HCT116 (cell line): ENCODE data around the gene RMRP. TPM values are rescaled to one million over a fixed set of nuclear protein-coding genes. Genes with fewer than 3 reads are reported as not detected.
A peak's percentile ranks its signal among the peaks of the same experiment; 100 is the strongest.

Source experiments
- ATAC-seq: fragments of 200-7000 bp; cut with Tn5 transposase; 2 replicates; pipeline ENCODE4 v1.9.1; 2020; ENCODE audit warnings: mild to moderate bottlenecking, moderate library complexity
- BruUV-seq: library from RNA; stranded (reverse); fragments of 400-500 nt; replicated peaks from 2 replicates; lab custom pipeline; 2021; lab: Mats Ljungman, UMichigan
- CTCF ChIA-PET: fragments of 300-600 bp; sonication (Branson Sonifier 250); formaldehyde crosslinking; loops from one replicate; lab custom pipeline; 2021; ENCODE audit warnings: antibody characterized with exemption; lab: Charles Lee
- POLR2A ChIA-PET: fragments of 300-600, 350-600 bp; sonication (Branson Sonifier 250); formaldehyde crosslinking; loops from one replicate; lab custom pipeline; 2021; ENCODE audit warnings: antibody characterized with exemption; lab: Charles Lee
- RAD21 ChIA-PET, 2 experiments: fragments of 300-600 bp; sonication (Branson Sonifier 250); formaldehyde crosslinking; loops; one replicate each; lab custom pipeline; 2023; ENCODE audit warnings: low total read pairs in 2 of 2; ENCODE audit not compliant: uncharacterized antibody in 2 of 2, unreplicated experiment in 2 of 2, low non-redundant PET in 1 of 2; lab: Charles Lee
- DNase-seq: peaks from one replicate; pipeline ENCODE4 v3.0.0-alpha.2; 2010; ENCODE audit warnings: low read depth, low spot score
- H2AFZ ChIP-seq: fragments of 200-600 bp; shearing (Covaris generic), sonication (generic); 2 replicates; pipeline ENCODE4 v1.6.1; 2017; ENCODE audit warnings: low read depth, mixed run types, mixed read lengths, antibody characterized with exemption, low read length; ENCODE audit not compliant: poor library complexity, severe bottlenecking
- H3K27ac ChIP-seq: 2 replicates; pipeline ENCODE4 v1.5.1; 2012; ENCODE audit warnings: low read depth, low read length
- H3K27me3 ChIP-seq: fragments of 200-600 bp; sonication (generic); 2 replicates; pipeline ENCODE4 v1.6.1; 2016; ENCODE audit warnings: mixed run types, low read length, mixed read lengths; ENCODE audit not compliant: insufficient read depth
- H3K36me3 ChIP-seq, 2 experiments: fragments of 200-500 bp in 1 of 2; fragments of 200-600 bp in 1 of 2; sonication (Bioruptor generic) in 1 of 2; sonication (generic) in 1 of 2; 2 replicates each; pipeline versions ENCODE4 v1.5.1 to v1.6.1; 2014 to 2016; ENCODE audit warnings: low read length in 2 of 2, inconsistent platforms in 1 of 2, mixed read lengths in 1 of 2, mixed run types in 1 of 2; ENCODE audit not compliant: insufficient read depth in 2 of 2, control insufficient read depth in 1 of 2
- H3K4me1 ChIP-seq, 2 experiments: fragments of 200-600 bp in 1 of 2; sonication (generic) in 1 of 2; 2 replicates each; pipeline versions ENCODE4 v1.5.1 to v1.6.1; 2012 to 2017; ENCODE audit warnings: low read length in 2 of 2, inconsistent platforms in 1 of 2, mild to moderate bottlenecking in 1 of 2, mixed read lengths in 1 of 2, mixed run types in 1 of 2, moderate library complexity in 1 of 2; ENCODE audit not compliant: insufficient read depth in 2 of 2, control insufficient read depth in 1 of 2
- H3K4me2 ChIP-seq: fragments of 200-600 bp; sonication (generic); 2 replicates; pipeline ENCODE4 v1.6.1; 2017; ENCODE audit warnings: mixed run types, low read length, mixed read lengths
- H3K4me3 ChIP-seq, 2 experiments: fragments of 200-600 bp in 1 of 2; sonication (generic) in 1 of 2; replicated peaks in 1 of 2; 2 replicates each; pipeline ENCODE4 v1.5.1; 2011 to 2016; ENCODE audit warnings: low read length in 2 of 2, control low read depth in 1 of 2, low read depth in 1 of 2, mild to moderate bottlenecking in 1 of 2, mixed read lengths in 1 of 2, mixed run types in 1 of 2
- H3K79me2 ChIP-seq: fragments of 200-600 bp; sonication (generic); 2 replicates; pipeline ENCODE4 v1.6.1; 2017; ENCODE audit warnings: mild to moderate bottlenecking, mixed run types, low read length, moderate library complexity, mixed read lengths; ENCODE audit not compliant: insufficient read depth
- H3K9ac ChIP-seq: fragments of 200-600 bp; sonication (generic); 2 replicates; pipeline ENCODE4 v1.6.1; 2016; ENCODE audit warnings: low read length, mixed read lengths
- H3K9me2 ChIP-seq: fragments of 200-600 bp; sonication (generic), shearing (Covaris generic); 2 replicates; pipeline ENCODE4 v1.6.1; 2017; ENCODE audit warnings: mixed run types, mild to moderate bottlenecking, moderate library complexity; ENCODE audit not compliant: insufficient read depth
- H3K9me3 ChIP-seq, 2 experiments: fragments of 200-500 bp in 1 of 2; fragments of 200-600 bp in 1 of 2; sonication (Bioruptor generic) in 1 of 2; sonication (generic) in 1 of 2; 2 replicates each; pipeline ENCODE4 v1.6.1; 2014 to 2017; ENCODE audit warnings: low read length in 2 of 2, mixed read lengths in 2 of 2, inconsistent platforms in 1 of 2, low read depth in 1 of 2, mild to moderate bottlenecking in 1 of 2, mixed run types in 1 of 2, moderate library complexity in 1 of 2; ENCODE audit not compliant: control insufficient read depth in 1 of 2, insufficient read depth in 1 of 2
- H4K20me1 ChIP-seq: fragments of 200-600 bp; sonication (generic), shearing (Covaris generic); 2 replicates; pipeline ENCODE4 v1.6.1; 2017; ENCODE audit warnings: mixed run types, mild to moderate bottlenecking, moderate library complexity; ENCODE audit not compliant: insufficient read depth
- CEBPB ChIP-seq: IDR thresholded peaks from 2 replicates; pipeline ENCODE4 v1.6.1; 2012; ENCODE audit warnings: low read depth
- EGR1 ChIP-seq: IDR thresholded peaks from 2 replicates; pipeline ENCODE4 v1.6.1; 2012; ENCODE audit warnings: low read depth
- ELF1 ChIP-seq: IDR thresholded peaks from 2 replicates; pipeline ENCODE4 v1.6.1; 2012; ENCODE audit warnings: low read depth, borderline replicate concordance
- EZH2 ChIP-seq: fragments of 200-600 bp; sonication (generic); IDR thresholded peaks from 2 replicates; pipeline ENCODE4 v1.6.1; 2017; ENCODE audit warnings: antibody characterized with exemption, mixed run types
- FOSL1 ChIP-seq: IDR thresholded peaks from 2 replicates; pipeline ENCODE4 v1.6.1; 2012; ENCODE audit warnings: low read depth
- JUND ChIP-seq: IDR thresholded peaks from 2 replicates; pipeline ENCODE4 v1.6.1; 2012
- POLR2A ChIP-seq: IDR thresholded peaks from 2 replicates; pipeline ENCODE4 v1.7.0; 2011; ENCODE audit warnings: borderline replicate concordance; ENCODE audit not compliant: insufficient read depth, insufficient read length; ENCODE audit errors: extremely low read depth
- POLR2AphosphoS5 ChIP-seq: IDR thresholded peaks from 2 replicates; pipeline ENCODE4 v1.6.1; 2011; ENCODE audit warnings: mild to moderate bottlenecking, low read depth, low read length, moderate library complexity
- RAD21 ChIP-seq: IDR thresholded peaks from 2 replicates; pipeline ENCODE4 v1.6.1; 2012; ENCODE audit warnings: low read depth, mild to moderate bottlenecking
- SIN3A ChIP-seq: IDR thresholded peaks from 2 replicates; pipeline ENCODE4 v1.6.1; 2012; ENCODE audit warnings: low read depth
- SP1 ChIP-seq: IDR thresholded peaks from 2 replicates; pipeline ENCODE4 v1.6.1; 2012; ENCODE audit warnings: low read depth
- SRF ChIP-seq: IDR thresholded peaks from 2 replicates; pipeline ENCODE4 v1.6.1; 2012; ENCODE audit warnings: low read depth
- YY1 ChIP-seq: IDR thresholded peaks from 2 replicates; pipeline ENCODE4 v1.6.1; 2011; ENCODE audit warnings: low read length, low read depth, moderate library complexity, mild to moderate bottlenecking; ENCODE audit not compliant: insufficient replicate concordance; ENCODE audit errors: extremely low read depth
- ZFX ChIP-seq: fragments of 450-650 bp; IDR thresholded peaks from 2 replicates; pipeline ENCODE4 v1.6.1; 2017
- ZNF274 ChIP-seq: fragments of 200-500 bp; sonication (Bioruptor generic); IDR thresholded peaks from 2 replicates; pipeline ENCODE4 v1.6.1; 2014; ENCODE audit warnings: mild to moderate bottlenecking, low read depth, low read length, inconsistent platforms
- intact Hi-C: fragments of 100-400 bp; cut with micrococcal nuclease; formaldehyde crosslinking; loops from 2 replicates; pipeline ENCODE4 v1.10.0; 2022
- total RNA-seq: library from RNA; stranded (reverse); gene quantifications from one replicate; pipeline ENCODE4 v1.2.1, GENCODE V29; 2021; ENCODE audit not compliant: unreplicated experiment
- TF ChIP-seq, protein P1 (sequence below): IDR thresholded peaks from 2 replicates; pipeline ENCODE4 v1.6.1; 2011; ENCODE audit warnings: mild to moderate bottlenecking, low read length, moderate library complexity; ENCODE audit not compliant: insufficient replicate concordance; ENCODE audit errors: extremely low read depth
- TF ChIP-seq, protein P2 (sequence below): IDR thresholded peaks from 2 replicates; pipeline ENCODE4 v1.6.1; 2012
- TF ChIP-seq, protein P3 (sequence below), 3 experiments: fragments of 200-600 bp in 1 of 3; sonication (generic) in 1 of 3; IDR thresholded peaks in 2 of 3; conservative IDR thresholded peaks in 1 of 3; 2 replicates each; pipeline ENCODE4 v1.5.1; 2012 to 2017; ENCODE audit warnings: low read depth in 2 of 3, low read length in 2 of 3, antibody characterized with exemption in 1 of 3, borderline replicate concordance in 1 of 3, control low read depth in 1 of 3, mild to moderate bottlenecking in 1 of 3, mixed read lengths in 1 of 3, mixed run types in 1 of 3, moderate library complexity in 1 of 3; ENCODE audit not compliant: insufficient read depth in 1 of 3
- TF ChIP-seq, protein P4 (sequence below): IDR thresholded peaks from 2 replicates; pipeline ENCODE4 v1.6.1; 2012

Gene RMRP
- total RNA-seq, 1 experiment from 2014 or later = 30,969 TPM

DNA sequence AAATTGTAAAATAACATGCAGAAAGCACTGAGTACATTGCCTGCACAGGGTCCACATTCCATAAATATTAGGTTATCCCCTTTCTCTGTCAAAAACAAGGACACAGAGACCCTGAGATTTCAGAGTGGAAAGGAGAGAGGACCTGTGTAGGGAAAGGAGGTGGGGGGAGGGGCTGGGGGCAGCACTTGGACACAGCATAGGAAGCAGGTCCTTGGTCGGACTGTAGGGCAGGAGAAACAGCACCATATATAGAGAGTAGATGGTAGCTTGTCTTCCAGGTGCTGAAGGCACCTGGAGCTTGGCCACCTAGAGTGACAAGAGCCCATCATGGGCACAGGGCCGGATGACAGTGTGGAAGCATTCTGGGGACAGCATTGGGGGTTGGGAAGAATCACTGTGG, 29.5 kb upstream of the RMRP start:
- ATAC-seq (no peak), DNase-seq (no peak)
- intact Hi-C loops = no loop called here
- H3K9me2 ChIP-seq = no peaks in the 10 kb centered on the region
- ChIA-PET CTCF (interaction anchor here (2.3 kb wide), 1 partner anchor 9 kb away, joined by 15 read pairs; no protein-coding TSS in a partner anchor), RAD21 (no interaction called here), POLR2A (interaction anchor here (0.5 to 4.2 kb wide), 2 partner anchors 7 to 99 kb away, joined by 3 to 15 read pairs; no protein-coding TSS in a partner anchor)
- no peaks in the 10 kb centered on the region for H3K9me3 ChIP-seq
- H3K4me1 ChIP-seq = peaks cover 18 to 30% of the 10 kb centered on the region in 2 experiments
- TF ChIP-seq FOSL1 (no peak), SIN3A (no peak), POLR2A (no peak), RAD21 (no peak), JUND (no peak), SP1 (no peak), POLR2AphosphoS5 (no peak), ZNF274 (no peak), YY1 (no peak), CEBPB (no peak), SRF (no peak), ZFX (no peak), EZH2 (no peak), EGR1 (no peak), ELF1 (no peak)
- TF ChIP-seq, protein P1, sequence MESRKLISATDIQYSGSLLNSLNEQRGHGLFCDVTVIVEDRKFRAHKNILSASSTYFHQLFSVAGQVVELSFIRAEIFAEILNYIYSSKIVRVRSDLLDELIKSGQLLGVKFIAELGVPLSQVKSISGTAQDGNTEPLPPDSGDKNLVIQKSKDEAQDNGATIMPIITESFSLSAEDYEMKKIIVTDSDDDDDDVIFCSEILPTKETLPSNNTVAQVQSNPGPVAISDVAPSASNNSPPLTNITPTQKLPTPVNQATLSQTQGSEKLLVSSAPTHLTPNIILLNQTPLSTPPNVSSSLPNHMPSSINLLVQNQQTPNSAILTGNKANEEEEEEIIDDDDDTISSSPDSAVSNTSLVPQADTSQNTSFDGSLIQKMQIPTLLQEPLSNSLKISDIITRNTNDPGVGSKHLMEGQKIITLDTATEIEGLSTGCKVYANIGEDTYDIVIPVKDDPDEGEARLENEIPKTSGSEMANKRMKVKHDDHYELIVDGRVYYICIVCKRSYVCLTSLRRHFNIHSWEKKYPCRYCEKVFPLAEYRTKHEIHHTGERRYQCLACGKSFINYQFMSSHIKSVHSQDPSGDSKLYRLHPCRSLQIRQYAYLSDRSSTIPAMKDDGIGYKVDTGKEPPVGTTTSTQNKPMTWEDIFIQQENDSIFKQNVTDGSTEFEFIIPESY = no peak
- TF ChIP-seq, protein P2, sequence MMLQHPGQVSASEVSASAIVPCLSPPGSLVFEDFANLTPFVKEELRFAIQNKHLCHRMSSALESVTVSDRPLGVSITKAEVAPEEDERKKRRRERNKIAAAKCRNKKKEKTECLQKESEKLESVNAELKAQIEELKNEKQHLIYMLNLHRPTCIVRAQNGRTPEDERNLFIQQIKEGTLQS = no peak
- TF ChIP-seq, protein P3, sequence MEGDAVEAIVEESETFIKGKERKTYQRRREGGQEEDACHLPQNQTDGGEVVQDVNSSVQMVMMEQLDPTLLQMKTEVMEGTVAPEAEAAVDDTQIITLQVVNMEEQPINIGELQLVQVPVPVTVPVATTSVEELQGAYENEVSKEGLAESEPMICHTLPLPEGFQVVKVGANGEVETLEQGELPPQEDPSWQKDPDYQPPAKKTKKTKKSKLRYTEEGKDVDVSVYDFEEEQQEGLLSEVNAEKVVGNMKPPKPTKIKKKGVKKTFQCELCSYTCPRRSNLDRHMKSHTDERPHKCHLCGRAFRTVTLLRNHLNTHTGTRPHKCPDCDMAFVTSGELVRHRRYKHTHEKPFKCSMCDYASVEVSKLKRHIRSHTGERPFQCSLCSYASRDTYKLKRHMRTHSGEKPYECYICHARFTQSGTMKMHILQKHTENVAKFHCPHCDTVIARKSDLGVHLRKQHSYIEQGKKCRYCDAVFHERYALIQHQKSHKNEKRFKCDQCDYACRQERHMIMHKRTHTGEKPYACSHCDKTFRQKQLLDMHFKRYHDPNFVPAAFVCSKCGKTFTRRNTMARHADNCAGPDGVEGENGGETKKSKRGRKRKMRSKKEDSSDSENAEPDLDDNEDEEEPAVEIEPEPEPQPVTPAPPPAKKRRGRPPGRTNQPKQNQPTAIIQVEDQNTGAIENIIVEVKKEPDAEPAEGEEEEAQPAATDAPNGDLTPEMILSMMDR (IDR thresholded peaks at IDR 0.05 in 2 of 3, conservative IDR thresholded peaks at IDR 0.05 in 1 of 3; ENCODE audit: borderline replicate concordance in 1 of 3, insufficient read depth in 1 of 3, low read depth in 2 of 3, low read length in 2 of 3) = no peak
- TF ChIP-seq, protein P4, sequence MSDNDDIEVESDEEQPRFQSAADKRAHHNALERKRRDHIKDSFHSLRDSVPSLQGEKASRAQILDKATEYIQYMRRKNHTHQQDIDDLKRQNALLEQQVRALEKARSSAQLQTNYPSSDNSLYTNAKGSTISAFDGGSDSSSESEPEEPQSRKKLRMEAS = no peak
- H3K27me3 ChIP-seq = no peaks in the 10 kb centered on the region
- no TSS peak for BruUV-seq
- H4K20me1 ChIP-seq = no peaks in the 10 kb centered on the region
- peaks cover 45% of the 10 kb centered on the region for H3K79me2 ChIP-seq
- no peak overlapping the region for H3K27ac ChIP-seq
- no peak overlapping the region for H2AFZ ChIP-seq
- H3K4me3 ChIP-seq = no peak overlapping the region
- peaks cover 45 to 56% of the 10 kb centered on the region in 2 experiments; a peak in 3 of 4 replicates for H3K36me3 ChIP-seq
- H3K4me2 ChIP-seq = 0 out of 2 replicates have a peak overlapping the region, but pooled peaks have one; percentile 90
- no peak overlapping the region for H3K9ac ChIP-seq
